GM12891 (cell line): ENCODE data around the gene VSX1.

Source experiments
- DNase-seq: peaks from one replicate; pipeline ENCODE4 v3.0.0; 2011; ENCODE audit warnings: low spot score; ENCODE audit not compliant: insufficient read length
- FAIRE-seq: peaks from 2 replicates; lab custom pipeline; 2011; peaks lifted over from hg19 to GRCh38; lab: Jason Lieb, UNC
- PAX5 ChIP-seq: IDR thresholded peaks from 2 replicates; pipeline ENCODE4 v1.6.1; 2011; ENCODE audit warnings: low read length, moderate library complexity, mild to moderate bottlenecking; ENCODE audit not compliant: insufficient read depth, severe bottlenecking
- POLR2A ChIP-seq: IDR thresholded peaks from 2 replicates; pipeline ENCODE4 v1.6.1; 2011; ENCODE audit warnings: low read depth, low read length, control low read depth
- POLR2AphosphoS5 ChIP-seq: IDR thresholded peaks from 2 replicates; pipeline ENCODE4 v1.6.1; 2011; ENCODE audit warnings: low read depth, low read length, control low read depth
- POU2F2 ChIP-seq: IDR thresholded peaks from 2 replicates; pipeline ENCODE4 v1.6.1; 2011; ENCODE audit warnings: low read depth, mild to moderate bottlenecking, control low read depth, low read length, moderate library complexity
- SPI1 ChIP-seq: IDR thresholded peaks from 2 replicates; pipeline ENCODE4 v1.6.1; 2011; ENCODE audit warnings: low read depth, low read length, control low read depth
- TAF1 ChIP-seq: IDR thresholded peaks from 2 replicates; pipeline ENCODE4 v1.6.1; 2011; ENCODE audit warnings: low read depth, low read length, control low read depth

The VSX1 gene

GRCh38 chr20:25061103-25061799, 20.7 kb downstream of the VSX1 start:
- FAIRE-seq (no peak), DNase-seq (no peak)
- no peak for TF ChIP-seq TAF1
- TF ChIP-seq POLR2A, result no peak
- TF ChIP-seq SPI1, result no peak
- TF ChIP-seq POLR2AphosphoS5, result no peak
- no peak for TF ChIP-seq POU2F2
- TF ChIP-seq PAX5, result no peak

GRCh38 chr20:25059866-25060465, 22.0 kb downstream of the VSX1 start:
- TF ChIP-seq POLR2AphosphoS5 (no peak), SPI1 (no peak), POLR2A (no peak), PAX5 (no peak), POU2F2 (no peak), TAF1 (no peak)
- no peak for FAIRE-seq
- no peak for DNase-seq

- peak; percentile 20 for FAIRE-seq
- no peak for DNase-seq
- TF ChIP-seq PAX5 (no peak), POU2F2 (no peak)
Observed at GRCh38 chr20:25058847-25059810, 22.8 kb downstream of the VSX1 start.

- FAIRE-seq, result peak; percentile 88
Observed at GRCh38 chr20:25058051-25058846, 23.7 kb downstream of the VSX1 start, which contains the start of gene ACSS1. ACSS1 (minus strand) TSS chr20:25058139; CDS start chr20:25058102, 37 bp downstream.

GRCh38 chr20:25057234-25058050, 24.5 kb downstream of the VSX1 start:
- DNase-seq, result peak; percentile 55
- TF ChIP-seq SPI1 (no peak), TAF1 (no peak), POLR2A (no peak; the same call in 1 of the 2 replicates), PAX5 (no peak), POLR2AphosphoS5 (no peak), POU2F2 (no peak)
- FAIRE-seq, result peak; percentile 13

More at GRCh38 chr20:25058051-25058846, 23.7 kb downstream of the VSX1 start, which contains the start of gene ACSS1:
- DNase-seq, result peak; percentile 84
- peak; percentile 94 for TF ChIP-seq PAX5
- 0 out of 2 replicates have a peak, but pooled peaks have one; percentile 35 for TF ChIP-seq POU2F2
- 0 out of 2 replicates have a peak, but pooled peaks have one; percentile 19 for TF ChIP-seq SPI1
- TF ChIP-seq POLR2A, result no peak; the same call in 1 of the 2 replicates
- 0 out of 2 replicates have a peak, but pooled peaks have one; percentile 40 for TF ChIP-seq POLR2AphosphoS5
- peak; percentile 81 for TF ChIP-seq TAF1

GRCh38 chr20:25056690-25057233, 25.2 kb downstream of the VSX1 start:
- FAIRE-seq (no peak), DNase-seq (peak; percentile 52)
- no peak for TF ChIP-seq TAF1
- peak; percentile 18; the same call in 1 of the 2 replicates for TF ChIP-seq SPI1

GRCh38 chr20:25055711-25056495, 26.0 kb downstream of the VSX1 start:
- DNase-seq (no peak), FAIRE-seq (no peak)
- no peak for TF ChIP-seq POU2F2
- no peak for TF ChIP-seq SPI1
- no peak for TF ChIP-seq PAX5
- no peak for TF ChIP-seq TAF1
- TF ChIP-seq POLR2AphosphoS5, result no peak
